Panc1 (cell line): Measurements from ENCODE around the gene SLC25A41. TPM values are rescaled to one million over a fixed set of nuclear protein-coding genes. Genes with fewer than 3 reads are reported as not detected.

Experiments
- ATAC-seq: fragments of 200-7000 bp; cut with Tn5 transposase; 2 replicates; pipeline ENCODE4 v1.9.1; 2020; ENCODE audit warnings: mild to moderate bottlenecking, moderate library complexity
- BruUV-seq: library from RNA; stranded (reverse); fragments of 400-500 nt; replicated peaks from 2 replicates; lab custom pipeline; 2021; lab: Mats Ljungman, UMichigan
- CTCF ChIA-PET: fragments of 300-600 bp; sonication (Branson Sonifier 250); formaldehyde crosslinking; loops from one replicate; lab custom pipeline; 2022; ENCODE audit warnings: antibody characterized with exemption; lab: Charles Lee
- POLR2A ChIA-PET: fragments of 300-600 bp; sonication (Branson Sonifier 250); formaldehyde crosslinking; loops from one replicate; lab custom pipeline; 2022; ENCODE audit warnings: antibody characterized with exemption; lab: Charles Lee
- DNase-seq: peaks from one replicate; pipeline ENCODE4 v3.0.0-alpha.2; 2010; ENCODE audit warnings: low read depth, low spot score
- H3K27ac ChIP-seq: 2 replicates; pipeline ENCODE4 v1.5.1; 2011; ENCODE audit warnings: mild to moderate bottlenecking, low read length, inconsistent platforms
- H3K27me3 ChIP-seq: fragments of 200-500 bp; sonication (Bioruptor generic); 2 replicates; pipeline ENCODE4 v1.6.0; 2014; ENCODE audit warnings: low read length, inconsistent platforms; ENCODE audit not compliant: control insufficient read depth, insufficient read depth
- H3K36me3 ChIP-seq: fragments of 200-500 bp; sonication (Bioruptor generic); 2 replicates; pipeline ENCODE4 v1.5.1; 2014; ENCODE audit warnings: inconsistent platforms, mild to moderate bottlenecking, low read length, moderate library complexity; ENCODE audit not compliant: control insufficient read depth, insufficient read depth
- H3K4me1 ChIP-seq: 2 replicates; pipeline ENCODE4 v1.5.1; 2011; ENCODE audit warnings: inconsistent platforms, mild to moderate bottlenecking, low read length, moderate library complexity; ENCODE audit not compliant: control insufficient read depth, insufficient read depth
- H3K4me3 ChIP-seq, 2 experiments: 2 replicates each; pipeline ENCODE4 v1.5.1; 2011 to 2012; ENCODE audit warnings: low read depth in 2 of 2, low read length in 2 of 2, mild to moderate bottlenecking in 2 of 2, inconsistent platforms in 1 of 2, moderate library complexity in 1 of 2
- H3K9me3 ChIP-seq: fragments of 200-500 bp; sonication (Bioruptor generic); 2 replicates; pipeline ENCODE4 v1.5.1; 2014; ENCODE audit warnings: low read depth, mild to moderate bottlenecking, inconsistent platforms, low read length, moderate library complexity; ENCODE audit not compliant: control insufficient read depth, insufficient read depth
- POLR2AphosphoS5 ChIP-seq: IDR thresholded peaks from 2 replicates; pipeline ENCODE4 v1.6.1; 2012; ENCODE audit warnings: mild to moderate bottlenecking, low read depth, low read length, moderate library complexity
- SIN3A ChIP-seq: IDR thresholded peaks from 2 replicates; pipeline ENCODE4 v1.6.1; 2012; ENCODE audit warnings: low read depth, mild to moderate bottlenecking, low read length, moderate library complexity, borderline replicate concordance; ENCODE audit not compliant: insufficient read depth
- TCF7L2 ChIP-seq: IDR thresholded peaks from 2 replicates; pipeline ENCODE4 v1.6.1; 2011; ENCODE audit warnings: mild to moderate bottlenecking, low read depth, low read length, inconsistent platforms
- in situ Hi-C: cut with HindIII; loops from 2 replicates; pipeline ENCODE4 v1.10.0; 2016; ENCODE audit warnings: low sequenced_read_pairs, low pct_unique_long_range_greater_than_20kb
- intact Hi-C: fragments of 100-400 bp; cut with micrococcal nuclease; formaldehyde crosslinking; loops from one replicate; pipeline ENCODE4 v1.10.0; 2022; ENCODE audit not compliant: unreplicated experiment
- total RNA-seq: library from RNA; stranded (reverse); gene quantifications from one replicate; pipeline ENCODE4 v1.2.1, GENCODE V29; 2021; ENCODE audit not compliant: unreplicated experiment
- TF ChIP-seq, protein P1 (sequence below): fragments of 450-650 bp; IDR thresholded peaks from 2 replicates; pipeline ENCODE4 v1.5.1; 2017; ENCODE audit warnings: mild to moderate bottlenecking
- TF ChIP-seq, protein P2 (sequence below), 2 experiments: IDR thresholded peaks; 2 replicates each; pipeline ENCODE4 v1.6.1; 2011 to 2012; ENCODE audit warnings: low read depth in 2 of 2, control low read depth in 1 of 2, low read length in 1 of 2, mild to moderate bottlenecking in 1 of 2, moderate library complexity in 1 of 2; ENCODE audit not compliant: insufficient read depth in 1 of 2

SLC25A41 gene
- total RNA-seq, 1 experiment from 2014 or later, result 0.21 TPM

- DNase-seq (no peak), ATAC-seq (peak; percentile 30)
- Histone ChIP-seq H3K27me3 (no peaks in the 10 kb centered on the region), H3K4me3 (peak overlapping the region; percentile 33 to 58), H3K36me3 (no peaks in the 10 kb centered on the region), H3K27ac (no peak overlapping the region), H3K4me1 (no peaks in the 10 kb centered on the region), H3K9me3 (no peaks in the 10 kb centered on the region)
- ChIA-PET CTCF (no interaction called here), POLR2A (no interaction called here)
- in situ Hi-C loops (no loop called here), intact Hi-C loops (no loop called here)
- TF ChIP-seq SIN3A, result no peak
- TF ChIP-seq, protein P1, sequence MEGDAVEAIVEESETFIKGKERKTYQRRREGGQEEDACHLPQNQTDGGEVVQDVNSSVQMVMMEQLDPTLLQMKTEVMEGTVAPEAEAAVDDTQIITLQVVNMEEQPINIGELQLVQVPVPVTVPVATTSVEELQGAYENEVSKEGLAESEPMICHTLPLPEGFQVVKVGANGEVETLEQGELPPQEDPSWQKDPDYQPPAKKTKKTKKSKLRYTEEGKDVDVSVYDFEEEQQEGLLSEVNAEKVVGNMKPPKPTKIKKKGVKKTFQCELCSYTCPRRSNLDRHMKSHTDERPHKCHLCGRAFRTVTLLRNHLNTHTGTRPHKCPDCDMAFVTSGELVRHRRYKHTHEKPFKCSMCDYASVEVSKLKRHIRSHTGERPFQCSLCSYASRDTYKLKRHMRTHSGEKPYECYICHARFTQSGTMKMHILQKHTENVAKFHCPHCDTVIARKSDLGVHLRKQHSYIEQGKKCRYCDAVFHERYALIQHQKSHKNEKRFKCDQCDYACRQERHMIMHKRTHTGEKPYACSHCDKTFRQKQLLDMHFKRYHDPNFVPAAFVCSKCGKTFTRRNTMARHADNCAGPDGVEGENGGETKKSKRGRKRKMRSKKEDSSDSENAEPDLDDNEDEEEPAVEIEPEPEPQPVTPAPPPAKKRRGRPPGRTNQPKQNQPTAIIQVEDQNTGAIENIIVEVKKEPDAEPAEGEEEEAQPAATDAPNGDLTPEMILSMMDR, result no peak
- TF ChIP-seq TCF7L2, result no peak
- TF ChIP-seq, protein P2, sequence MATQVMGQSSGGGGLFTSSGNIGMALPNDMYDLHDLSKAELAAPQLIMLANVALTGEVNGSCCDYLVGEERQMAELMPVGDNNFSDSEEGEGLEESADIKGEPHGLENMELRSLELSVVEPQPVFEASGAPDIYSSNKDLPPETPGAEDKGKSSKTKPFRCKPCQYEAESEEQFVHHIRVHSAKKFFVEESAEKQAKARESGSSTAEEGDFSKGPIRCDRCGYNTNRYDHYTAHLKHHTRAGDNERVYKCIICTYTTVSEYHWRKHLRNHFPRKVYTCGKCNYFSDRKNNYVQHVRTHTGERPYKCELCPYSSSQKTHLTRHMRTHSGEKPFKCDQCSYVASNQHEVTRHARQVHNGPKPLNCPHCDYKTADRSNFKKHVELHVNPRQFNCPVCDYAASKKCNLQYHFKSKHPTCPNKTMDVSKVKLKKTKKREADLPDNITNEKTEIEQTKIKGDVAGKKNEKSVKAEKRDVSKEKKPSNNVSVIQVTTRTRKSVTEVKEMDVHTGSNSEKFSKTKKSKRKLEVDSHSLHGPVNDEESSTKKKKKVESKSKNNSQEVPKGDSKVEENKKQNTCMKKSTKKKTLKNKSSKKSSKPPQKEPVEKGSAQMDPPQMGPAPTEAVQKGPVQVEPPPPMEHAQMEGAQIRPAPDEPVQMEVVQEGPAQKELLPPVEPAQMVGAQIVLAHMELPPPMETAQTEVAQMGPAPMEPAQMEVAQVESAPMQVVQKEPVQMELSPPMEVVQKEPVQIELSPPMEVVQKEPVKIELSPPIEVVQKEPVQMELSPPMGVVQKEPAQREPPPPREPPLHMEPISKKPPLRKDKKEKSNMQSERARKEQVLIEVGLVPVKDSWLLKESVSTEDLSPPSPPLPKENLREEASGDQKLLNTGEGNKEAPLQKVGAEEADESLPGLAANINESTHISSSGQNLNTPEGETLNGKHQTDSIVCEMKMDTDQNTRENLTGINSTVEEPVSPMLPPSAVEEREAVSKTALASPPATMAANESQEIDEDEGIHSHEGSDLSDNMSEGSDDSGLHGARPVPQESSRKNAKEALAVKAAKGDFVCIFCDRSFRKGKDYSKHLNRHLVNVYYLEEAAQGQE (IDR thresholded peaks at IDR 0.05; ENCODE audit: insufficient read depth in 1 of 2, low read depth in 2 of 2, low read length in 1 of 2), result no peak
- TF ChIP-seq POLR2AphosphoS5, result no peak
- no TSS peak for BruUV-seq
Observed at GRCh38 chr19:6475321-6476108, 42.0 kb upstream of the SLC25A41 start.

DNA sequence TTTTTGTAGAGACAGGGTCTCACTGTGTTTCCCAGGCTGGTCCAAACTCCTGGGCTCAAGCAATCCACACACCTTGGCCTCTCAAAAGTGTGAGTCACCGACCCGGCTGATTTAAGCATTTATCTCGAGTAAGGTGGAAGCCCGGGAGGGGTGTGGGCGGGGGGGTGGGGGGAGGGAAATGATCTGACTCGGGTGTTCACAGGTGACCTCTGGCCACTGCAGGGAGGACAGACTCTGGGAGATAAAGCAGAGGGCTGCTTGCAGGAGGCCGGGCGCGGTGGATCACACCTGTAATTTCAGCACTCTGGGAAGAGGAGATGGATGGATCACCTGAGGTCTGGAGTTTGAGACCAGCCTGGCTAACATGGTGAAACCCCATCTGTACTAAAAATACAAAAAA, 40.1 kb upstream of the SLC25A41 start:
- CTCF ChIA-PET, result interaction anchor here (0.7 kb wide), 1 partner anchor 376 kb away, joined by 6 read pairs; no protein-coding TSS in a partner anchor
- POLR2A ChIA-PET, result interaction anchor here (0.7 kb wide), 1 partner anchor 40 kb away, joined by 11 read pairs; the partner anchor contains the start of gene SLC25A41

More for the DNA sequence above, 40.1 kb upstream of the SLC25A41 start:
- Histone ChIP-seq H3K4me3 (no peak overlapping the region), H3K4me1 (no peaks in the 10 kb centered on the region), H3K27me3 (no peaks in the 10 kb centered on the region), H3K36me3 (no peaks in the 10 kb centered on the region), H3K27ac (no peak overlapping the region), H3K9me3 (no peaks in the 10 kb centered on the region)
- in situ Hi-C loops (no loop called here), intact Hi-C loops (no loop called here)
- no TSS peak for BruUV-seq
- TF ChIP-seq SIN3A (no peak), TCF7L2 (no peak), POLR2AphosphoS5 (no peak)
- TF ChIP-seq, protein P2 (IDR thresholded peaks at IDR 0.05; ENCODE audit: insufficient read depth in 1 of 2, low read depth in 2 of 2, low read length in 1 of 2), result no peak
- TF ChIP-seq, protein P1, result no peak
- ATAC-seq (no peak), DNase-seq (no peak)
